ENCODE measurements around the gene ABR. TPM values are rescaled to one million over a fixed set of nuclear protein-coding genes. Genes with fewer than 3 reads are reported as not detected.

Gene ABR
- total and polyA plus RNA-seq, 9 donors, result 25.0 to 94.6 (median 60.2) TPM

DNA sequence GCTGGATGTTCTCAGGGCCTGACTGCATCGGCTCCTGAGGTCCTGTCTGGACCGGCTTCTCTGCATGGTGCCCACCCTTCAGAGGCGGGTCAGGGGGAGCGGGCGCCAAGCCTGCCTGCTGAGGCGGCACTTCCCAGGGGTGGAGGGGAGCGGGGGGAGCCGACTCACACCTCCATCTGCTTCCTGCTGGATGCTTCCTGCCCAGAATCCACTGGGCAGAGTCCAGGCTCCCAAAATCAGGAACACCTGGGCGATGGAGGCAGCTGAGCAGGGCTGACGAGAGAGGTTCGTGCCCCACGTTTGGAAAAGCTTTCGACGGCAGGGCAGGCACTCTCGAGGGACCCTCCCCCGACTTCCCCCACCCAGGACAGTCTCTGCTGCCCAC is 140.7 kb downstream of the ABR start:
- 84 to 92% (median 86%) methylated on average over 14 to 16 of the region's 16 CpGs for WGBS, 3 donors

GRCh38 chr17:1038459-1039122 is 141.2 kb downstream of the ABR start:
- Histone ChIP-seq H3K9me3 (no peaks in the 10 kb centered on the region), H3K27ac (no peak overlapping the region), H3K27me3 (no peaks in the 10 kb centered on the region), H3K4me1 (ENCODE audit: insufficient read depth) (peaks cover under 1% of the 10 kb centered on the region), H3K36me3 (no peaks in the 10 kb centered on the region), H3K4me3 (no peak overlapping the region)
- 89 to 96% (median 91%) methylated on average over 29 to 31 of the region's 31 CpGs for WGBS, 3 donors
- TF ChIP-seq EP300 (IDR thresholded peaks at IDR 0.05) (no peak), POLR2A (IDR thresholded peaks at IDR 0.05) (no peak), CTCF (IDR thresholded peaks at IDR 0.05) (no peak)
- DNase-seq, result no peak
- intact Hi-C loops (cut with DNase I), result no loop called here

More for the DNA sequence above, 140.7 kb downstream of the ABR start:
- no peaks in the 10 kb centered on the region for H3K9me3 ChIP-seq
- H3K4me1 ChIP-seq (ENCODE audit: insufficient read depth), result peaks cover 2% of the 10 kb centered on the region
- H3K27ac ChIP-seq, result no peak overlapping the region
- DNase-seq, result peak in 1 of 5 donors; percentile 20
- TF ChIP-seq CTCF (IDR thresholded peaks at IDR 0.05) (no peak), POLR2A (IDR thresholded peaks at IDR 0.05) (no peak), EP300 (IDR thresholded peaks at IDR 0.05) (no peak)
- no peak overlapping the region for H3K4me3 ChIP-seq
- intact Hi-C loops (cut with DNase I), result no loop called here
- no peaks in the 10 kb centered on the region for H3K27me3 ChIP-seq
- no peaks in the 10 kb centered on the region for H3K36me3 ChIP-seq

DNA sequence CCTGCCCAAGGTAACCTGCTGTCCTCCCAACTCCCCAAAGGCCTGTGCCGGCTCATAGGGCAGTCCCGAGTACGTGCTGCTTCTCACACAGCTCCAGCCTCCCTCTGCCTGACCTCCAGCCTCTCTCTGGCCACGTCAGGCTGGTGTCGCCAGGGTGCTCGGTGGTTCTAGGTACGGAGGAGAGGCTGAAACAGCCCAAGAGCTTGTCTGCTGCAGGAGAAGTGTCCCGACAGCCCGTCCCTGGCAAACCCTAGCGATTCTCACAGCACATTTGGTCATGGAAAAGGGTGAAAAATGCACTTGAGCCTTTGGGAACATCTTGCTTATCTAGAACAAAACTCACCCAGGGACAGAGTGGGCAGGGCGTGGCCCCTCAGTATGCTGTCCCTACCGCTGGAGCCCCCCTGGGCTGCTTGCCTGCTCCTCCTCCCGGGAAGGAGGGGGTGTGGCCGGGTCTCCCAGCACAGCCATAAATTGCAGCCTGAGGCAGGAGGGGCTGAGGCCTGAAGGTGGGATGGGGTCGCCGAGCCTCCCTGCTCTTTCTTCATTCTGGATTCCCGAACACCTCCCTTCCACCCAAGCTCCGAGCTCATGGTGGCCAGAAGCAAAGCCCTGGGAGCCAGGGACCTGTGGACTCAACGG is 142.4 kb downstream of the ABR start:
- TF ChIP-seq POLR2A (IDR thresholded peaks at IDR 0.05) (no peak), EP300 (IDR thresholded peaks at IDR 0.05) (no peak), CTCF (IDR thresholded peaks at IDR 0.05) (no peak)
- Histone ChIP-seq H3K9me3 (no peaks in the 10 kb centered on the region), H3K27ac (no peak overlapping the region), H3K36me3 (no peaks in the 10 kb centered on the region), H3K27me3 (no peaks in the 10 kb centered on the region), H3K4me3 (no peak overlapping the region), H3K4me1 (ENCODE audit: insufficient read depth) (no peaks in the 10 kb centered on the region)
- no peak for DNase-seq
- 84 to 90% (median 88%) methylated on average over 19 of the region's 19 CpGs for WGBS, 3 donors
- intact Hi-C loops (cut with DNase I), result no loop called here

- DNase-seq, result no peak
- intact Hi-C loops (cut with DNase I), result no loop called here
- H3K4me3 ChIP-seq, result no peak overlapping the region
- TF ChIP-seq EP300 (IDR thresholded peaks at IDR 0.05) (no peak), CTCF (IDR thresholded peaks at IDR 0.05) (no peak), POLR2A (IDR thresholded peaks at IDR 0.05) (no peak)
- no peaks in the 10 kb centered on the region for H3K36me3 ChIP-seq
- no peaks in the 10 kb centered on the region for H3K4me1 ChIP-seq (ENCODE audit: insufficient read depth)
- no peak overlapping the region for H3K27ac ChIP-seq
- H3K9me3 ChIP-seq, result no peaks in the 10 kb centered on the region
- 94 to 98% (median 95%) methylated on average over 2 of the region's 2 CpGs for WGBS, 3 donors
- H3K27me3 ChIP-seq, result no peaks in the 10 kb centered on the region
These were observed 142.9 kb downstream of the ABR start for GRCh38 chr17:1036845-1037237.
